Fibroblast of pulmonary artery (primary cell): ENCODE results near the gene TRDMT1.

ENCODE experiments used
- DNase-seq: peaks from one replicate; pipeline ENCODE4 v3.0.0-alpha.2; 2010; ENCODE audit warnings: low read depth
- H3K4me3 ChIP-seq: replicated peaks from 2 replicates; pipeline ENCODE4 v1.5.1; 2011; ENCODE audit warnings: low read depth, mild to moderate bottlenecking, control low read depth, low read length, moderate library complexity
- CTCF ChIP-seq: IDR thresholded peaks from 2 replicates; pipeline ENCODE4 v1.5.1; 2011; ENCODE audit warnings: mild to moderate bottlenecking, control low read depth, low read length, inconsistent platforms; ENCODE audit errors: missing control alignments

The TRDMT1 gene

GRCh38 chr10:17166699-17167098, 34.8 kb downstream of the TRDMT1 start:
- no peak for DNase-seq
- no peak for TF ChIP-seq CTCF
- no peak overlapping the region for H3K4me3 ChIP-seq

- H3K4me3 ChIP-seq, result no peak overlapping the region
- no peak for TF ChIP-seq CTCF
- DNase-seq, result no peak
Measured at GRCh38 chr10:17162828-17163227, 38.6 kb downstream of the TRDMT1 start.

- no peak for DNase-seq
- TF ChIP-seq CTCF, result no peak
- no peak overlapping the region for H3K4me3 ChIP-seq
Measured at GRCh38 chr10:17161775-17162174, 39.7 kb downstream of the TRDMT1 start.

GRCh38 chr10:17157024-17157423, 44.4 kb downstream of the TRDMT1 start:
- no peak for TF ChIP-seq CTCF
- H3K4me3 ChIP-seq, result no peak overlapping the region
- no peak for DNase-seq

- no peak for DNase-seq
- TF ChIP-seq CTCF, result no peak
- H3K4me3 ChIP-seq, result no peak overlapping the region
Measured at GRCh38 chr10:17155826-17156225, 45.6 kb downstream of the TRDMT1 start.

GRCh38 chr10:17154116-17154515, 47.4 kb downstream of the TRDMT1 start:
- no peak for DNase-seq

GRCh38 chr10:17153321-17153720, 48.2 kb downstream of the TRDMT1 start:
- no peak for DNase-seq
- no peak for TF ChIP-seq CTCF
- no peak overlapping the region for H3K4me3 ChIP-seq

More at GRCh38 chr10:17154116-17154515, 47.4 kb downstream of the TRDMT1 start:
- no peak for TF ChIP-seq CTCF
- H3K4me3 ChIP-seq, result no peak overlapping the region
